Activated T-cell treated with anti-CD3 and anti-CD28 coated beads, Interleukin-2, amount 50 U/mL, for 4 hours (primary cell): ENCODE results near the gene FOXS1. TPM values are rescaled to one million over a fixed set of nuclear protein-coding genes. Genes with fewer than 3 reads are reported as not detected.

Experiments
- ATAC-seq, 2 donors: fragments of 200-7000 bp; cut with Tn5 transposase; one replicate each; pipeline ENCODE4 v1.10.0; 2021
- DNase-seq: peaks from one replicate; pipeline ENCODE4 v3.0.0-alpha.2; 2020
- H3K27me3 Mint-ChIP-seq: one replicate; pipeline ENCODE4 v1.8.0; 2021; ENCODE audit warnings: low read depth, mixed read lengths
- H3K36me3 Mint-ChIP-seq: one replicate; pipeline ENCODE4 v1.8.0; 2022; ENCODE audit warnings: mixed read lengths; ENCODE audit not compliant: insufficient read depth
- H3K4me1 Mint-ChIP-seq: one replicate; pipeline ENCODE4 v1.8.0; 2021; ENCODE audit warnings: low read depth, mixed read lengths
- H3K4me3 Mint-ChIP-seq: one replicate; pipeline ENCODE4 v1.8.0; 2021; ENCODE audit warnings: mild to moderate bottlenecking, moderate library complexity, mixed read lengths
- H3K9me3 Mint-ChIP-seq: one replicate; pipeline ENCODE4 v1.8.0; 2021; ENCODE audit warnings: mixed read lengths
- total RNA-seq, 3 donors: library from RNA; stranded (reverse); gene quantifications; one replicate each; pipeline ENCODE4 v1.2.1, GENCODE V29; 2021

The FOXS1 gene
- total RNA-seq, 3 donors from 2014 or later = not detected

DNA sequence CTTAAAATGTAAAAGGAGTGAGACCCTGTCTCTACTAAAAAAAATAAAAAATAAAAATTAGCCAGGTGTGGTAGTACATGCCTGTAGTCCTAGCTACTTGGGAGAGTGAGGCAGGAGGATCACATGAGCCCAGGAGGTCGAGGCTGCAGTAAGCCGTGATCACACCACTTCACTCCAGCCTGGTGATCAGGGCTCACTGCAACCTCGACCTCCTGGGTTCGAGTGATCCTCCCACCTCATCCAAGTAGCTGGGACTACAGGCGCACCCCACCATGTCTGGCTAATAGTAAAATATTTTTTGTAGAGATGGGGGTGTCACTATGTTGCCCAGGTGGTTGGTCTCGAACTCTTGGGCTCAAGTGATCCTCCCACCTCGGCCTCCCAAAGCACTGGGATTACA lies 8.1 kb upstream of the FOXS1 start:
- Mint-ChIP-seq H3K4me1 (peaks cover 1% of the 10 kb centered on the region), H3K9me3 (no peaks in the 10 kb centered on the region), H3K4me3 (no peak overlapping the region), H3K36me3 (no peaks in the 10 kb centered on the region), H3K27me3 (peaks cover 33% of the 10 kb centered on the region)
- ATAC-seq = no peak
- no peak for DNase-seq

DNA sequence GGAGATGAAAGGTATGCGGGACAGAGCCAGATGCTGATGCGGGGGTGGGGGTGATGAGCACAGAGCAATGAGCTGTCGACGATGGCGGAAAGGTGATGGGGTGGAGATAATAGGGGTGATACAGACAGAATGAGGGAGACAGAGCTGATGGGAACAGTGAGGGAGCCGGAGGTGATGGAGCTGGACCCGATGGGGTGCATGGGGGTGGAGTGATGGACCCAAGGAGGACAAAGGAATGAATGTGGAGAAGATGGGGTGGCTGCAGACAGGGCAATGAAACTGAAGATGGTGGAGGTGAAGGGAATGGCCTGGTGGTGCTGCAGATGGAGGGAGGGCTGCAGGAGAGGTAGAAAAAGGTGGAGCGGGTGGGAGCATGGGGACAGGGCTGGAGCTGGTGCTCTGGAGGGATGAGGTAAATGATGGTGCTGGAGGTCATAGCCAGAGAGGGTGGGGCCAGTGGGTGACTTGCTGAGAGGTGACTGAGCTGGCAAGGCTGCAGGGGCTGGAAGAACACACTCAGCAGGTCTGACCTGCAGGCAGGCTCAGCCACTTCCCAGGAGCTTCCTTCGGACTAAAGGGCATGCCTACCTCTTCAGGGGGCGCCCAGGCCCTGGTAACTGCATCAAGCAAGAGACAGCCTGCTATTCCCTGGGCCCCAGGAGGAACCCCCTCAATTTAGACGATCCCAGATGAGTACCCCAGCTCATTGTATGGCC lies 6.0 kb upstream of the FOXS1 start:
- no peak overlapping the region for H3K4me3 Mint-ChIP-seq
- H3K4me1 Mint-ChIP-seq = no peaks in the 10 kb centered on the region
- no peak for ATAC-seq
- H3K36me3 Mint-ChIP-seq = no peaks in the 10 kb centered on the region
- peaks cover 31% of the 10 kb centered on the region for H3K27me3 Mint-ChIP-seq
- H3K9me3 Mint-ChIP-seq = no peaks in the 10 kb centered on the region
- no peak for DNase-seq

DNA sequence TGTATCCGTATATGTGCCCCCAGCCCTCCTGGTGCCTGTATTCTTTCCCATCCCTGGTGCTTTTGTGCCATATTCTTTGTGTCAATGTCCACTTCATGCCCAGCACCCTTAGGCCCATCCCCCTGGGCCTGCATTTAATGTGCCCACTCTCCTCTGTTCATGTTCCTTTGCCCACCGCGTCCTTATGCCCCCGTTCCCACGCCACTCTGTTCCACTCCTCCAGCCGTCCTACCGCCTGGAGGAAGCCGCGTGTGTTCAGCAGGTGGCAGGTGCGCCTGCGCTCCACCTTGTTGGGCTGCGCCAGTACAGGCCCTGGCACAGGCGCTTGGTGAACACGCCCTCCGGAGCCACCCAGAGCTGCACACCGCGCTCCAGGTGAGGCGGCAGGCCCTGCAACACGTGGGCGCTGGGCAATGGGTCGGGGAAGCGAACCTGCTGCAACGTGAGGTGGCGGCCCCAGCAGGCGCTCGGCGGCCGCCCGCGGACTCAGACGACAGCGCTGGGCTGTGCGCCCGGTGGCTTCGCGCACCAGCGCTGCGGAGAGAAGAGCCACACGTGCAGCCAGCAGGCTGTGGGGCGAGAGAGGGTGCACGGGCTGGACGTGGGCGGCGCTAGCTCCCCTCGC lies 4.0 kb upstream of the FOXS1 start:
- H3K4me1 Mint-ChIP-seq = no peaks in the 10 kb centered on the region
- H3K4me3 Mint-ChIP-seq = no peak overlapping the region
- H3K36me3 Mint-ChIP-seq = no peaks in the 10 kb centered on the region
- no peaks in the 10 kb centered on the region for H3K9me3 Mint-ChIP-seq
- no peak for DNase-seq
- H3K27me3 Mint-ChIP-seq = peaks cover 31% of the 10 kb centered on the region
- ATAC-seq = no peak

GRCh38 chr20:31848088-31848999 lies 2.9 kb upstream of the FOXS1 start:
- ATAC-seq (no peak), DNase-seq (no peak)
- Mint-ChIP-seq H3K4me1 (no peaks in the 10 kb centered on the region), H3K27me3 (peaks cover 28% of the 10 kb centered on the region), H3K9me3 (no peaks in the 10 kb centered on the region), H3K36me3 (no peaks in the 10 kb centered on the region), H3K4me3 (no peak overlapping the region)

- Mint-ChIP-seq H3K27me3 (peaks cover 28% of the 10 kb centered on the region), H3K9me3 (no peaks in the 10 kb centered on the region), H3K4me1 (no peaks in the 10 kb centered on the region), H3K4me3 (no peak overlapping the region), H3K36me3 (no peaks in the 10 kb centered on the region)
- ATAC-seq (no peak), DNase-seq (no peak)
Observed at GRCh38 chr20:31846793-31847138, 1.4 kb upstream of the FOXS1 start.

DNA sequence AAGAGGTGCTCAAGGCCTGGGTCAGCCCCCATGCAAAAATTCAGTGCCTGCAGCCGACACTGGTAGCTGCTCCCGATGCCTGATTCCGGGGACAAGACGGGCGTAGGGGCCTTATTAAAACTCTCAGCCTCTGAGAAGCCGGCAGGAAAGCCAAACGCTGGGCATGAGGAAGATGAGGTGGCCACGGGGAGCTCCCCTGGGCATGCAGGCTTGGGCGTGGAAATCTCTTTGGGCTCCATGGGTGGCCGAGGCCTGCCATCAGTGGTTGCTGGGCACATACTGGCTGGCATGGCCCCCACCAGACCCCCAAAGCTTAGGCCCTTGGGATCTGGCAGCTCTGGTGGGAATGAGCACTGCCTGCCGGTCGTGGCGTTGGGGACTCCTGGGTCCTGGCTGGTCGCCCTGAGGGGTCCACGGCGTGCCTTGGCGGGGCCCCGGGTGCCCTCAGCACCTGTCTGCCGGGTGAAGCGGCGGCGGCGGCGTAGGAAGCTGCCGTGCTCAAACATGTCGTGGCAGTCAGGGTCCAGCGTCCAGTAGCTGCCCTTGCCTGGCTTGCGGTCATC lies 586 bp downstream of the FOXS1 start:
- Mint-ChIP-seq H3K27me3 (peaks cover 9% of the 10 kb centered on the region), H3K9me3 (no peaks in the 10 kb centered on the region), H3K4me3 (no peak overlapping the region), H3K4me1 (no peaks in the 10 kb centered on the region), H3K36me3 (no peaks in the 10 kb centered on the region)
- ATAC-seq (no peak), DNase-seq (no peak)

GRCh38 chr20:31843881-31844280 lies 1.5 kb downstream of the FOXS1 start:
- Mint-ChIP-seq H3K9me3 (no peaks in the 10 kb centered on the region), H3K4me3 (no peak overlapping the region), H3K36me3 (no peaks in the 10 kb centered on the region), H3K27me3 (peaks cover 4% of the 10 kb centered on the region), H3K4me1 (no peaks in the 10 kb centered on the region)
- no peak for DNase-seq
- no peak for ATAC-seq

GRCh38 chr20:31843288-31843687 lies 2.1 kb downstream of the FOXS1 start:
- no peak for ATAC-seq
- Mint-ChIP-seq H3K9me3 (no peaks in the 10 kb centered on the region), H3K36me3 (no peaks in the 10 kb centered on the region), H3K4me3 (no peak overlapping the region), H3K4me1 (no peaks in the 10 kb centered on the region), H3K27me3 (no peaks in the 10 kb centered on the region)
- DNase-seq = no peak

DNA sequence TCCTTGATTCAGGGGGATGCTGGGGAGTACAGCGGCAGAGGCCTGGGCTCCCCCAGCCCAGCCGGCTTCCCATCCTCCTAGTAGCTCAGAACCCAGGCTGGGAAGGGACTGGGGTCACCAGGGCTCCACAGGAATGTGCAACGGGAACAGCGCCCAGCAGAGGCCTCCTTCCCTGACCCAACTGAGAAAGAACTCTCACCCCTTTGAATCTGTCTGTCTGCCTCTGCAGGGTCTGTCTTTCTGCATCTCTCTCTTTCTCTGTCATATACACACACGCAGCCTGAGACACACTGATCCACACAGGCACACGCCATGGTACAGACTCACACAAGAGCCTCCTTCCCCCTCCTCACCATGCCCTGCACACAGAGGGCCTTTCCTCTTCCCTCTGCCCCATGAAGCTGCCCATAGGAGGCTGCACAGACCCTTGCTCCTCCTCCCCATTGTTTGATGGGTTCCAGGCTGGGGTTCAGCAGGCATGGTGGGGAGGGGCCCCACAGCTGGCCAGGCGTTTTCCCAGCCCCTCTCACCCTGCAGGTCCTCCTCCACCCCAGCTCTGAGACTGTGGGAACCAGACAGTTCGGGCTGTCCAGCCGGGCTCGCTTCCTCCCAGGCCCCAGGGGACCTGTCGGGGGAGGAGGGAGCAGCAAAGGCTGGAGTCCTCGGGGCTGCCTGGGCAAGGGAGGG lies 2.8 kb downstream of the FOXS1 start:
- Mint-ChIP-seq H3K36me3 (no peaks in the 10 kb centered on the region), H3K4me1 (no peaks in the 10 kb centered on the region), H3K9me3 (no peaks in the 10 kb centered on the region), H3K27me3 (no peaks in the 10 kb centered on the region), H3K4me3 (no peak overlapping the region)
- DNase-seq = no peak
- no peak for ATAC-seq

- no peak for DNase-seq
- ATAC-seq = no peak
Observed at GRCh38 chr20:31841928-31842327, 3.5 kb downstream of the FOXS1 start.

GRCh38 chr20:31840906-31841816 lies 4.2 kb downstream of the FOXS1 start:
- Mint-ChIP-seq H3K4me1 (peaks cover 4% of the 10 kb centered on the region), H3K36me3 (no peaks in the 10 kb centered on the region), H3K4me3 (no peak overlapping the region), H3K27me3 (no peaks in the 10 kb centered on the region), H3K9me3 (no peaks in the 10 kb centered on the region)
- DNase-seq (no peak), ATAC-seq (no peak)

More at GRCh38 chr20:31841928-31842327, 3.5 kb downstream of the FOXS1 start:
- Mint-ChIP-seq H3K4me1 (no peaks in the 10 kb centered on the region), H3K9me3 (no peaks in the 10 kb centered on the region), H3K36me3 (no peaks in the 10 kb centered on the region), H3K27me3 (no peaks in the 10 kb centered on the region), H3K4me3 (no peak overlapping the region)

GRCh38 chr20:31839782-31840487 lies 5.5 kb downstream of the FOXS1 start:
- Mint-ChIP-seq H3K36me3 (no peaks in the 10 kb centered on the region), H3K4me3 (no peak overlapping the region), H3K9me3 (no peaks in the 10 kb centered on the region), H3K4me1 (peaks cover 6% of the 10 kb centered on the region), H3K27me3 (no peaks in the 10 kb centered on the region)
- no peak for DNase-seq
- ATAC-seq = no peak
